ENCODE measurements around the gene CD53.
A peak's percentile ranks its signal among the peaks of the same experiment; 100 is the strongest.

Gene CD53

DNA sequence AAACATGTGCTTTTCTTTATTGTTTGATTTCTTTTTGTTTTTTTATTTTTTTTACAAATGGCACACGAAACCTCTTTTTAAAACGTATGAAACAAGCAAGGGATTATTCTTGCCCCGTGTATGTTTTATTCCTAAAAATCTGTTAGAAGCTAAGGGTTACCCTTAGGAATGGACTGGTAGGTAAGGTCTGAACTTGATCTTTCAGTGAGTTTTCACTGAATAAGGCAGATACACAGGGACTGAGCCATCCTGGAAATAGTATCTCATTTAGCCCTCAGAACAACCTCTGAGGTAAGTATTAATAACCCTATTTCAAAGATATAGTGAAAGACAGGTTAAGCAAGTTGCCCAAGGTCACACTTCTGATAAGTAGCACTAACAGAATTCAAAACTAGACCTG lies 6.0 kb downstream of the CD53 start:
- TF ChIP-seq MAX (IDR thresholded peaks at IDR 0.05; ENCODE audit: low read depth, low read length) (no peak), POLR2A (IDR thresholded peaks at IDR 0.05; ENCODE audit: extremely low read depth, insufficient read length) (no peak), CTCF (IDR thresholded peaks at IDR 0.05; ENCODE audit: low read depth, low read length) (no peak), MYC (IDR thresholded peaks at IDR 0.05; ENCODE audit: low read depth, low read length) (no peak)
- H3K4me3 ChIP-seq (ENCODE audit: low read depth, low read length): no peak overlapping the region
- DNase-seq (ENCODE audit: low read depth): no peak

DNA sequence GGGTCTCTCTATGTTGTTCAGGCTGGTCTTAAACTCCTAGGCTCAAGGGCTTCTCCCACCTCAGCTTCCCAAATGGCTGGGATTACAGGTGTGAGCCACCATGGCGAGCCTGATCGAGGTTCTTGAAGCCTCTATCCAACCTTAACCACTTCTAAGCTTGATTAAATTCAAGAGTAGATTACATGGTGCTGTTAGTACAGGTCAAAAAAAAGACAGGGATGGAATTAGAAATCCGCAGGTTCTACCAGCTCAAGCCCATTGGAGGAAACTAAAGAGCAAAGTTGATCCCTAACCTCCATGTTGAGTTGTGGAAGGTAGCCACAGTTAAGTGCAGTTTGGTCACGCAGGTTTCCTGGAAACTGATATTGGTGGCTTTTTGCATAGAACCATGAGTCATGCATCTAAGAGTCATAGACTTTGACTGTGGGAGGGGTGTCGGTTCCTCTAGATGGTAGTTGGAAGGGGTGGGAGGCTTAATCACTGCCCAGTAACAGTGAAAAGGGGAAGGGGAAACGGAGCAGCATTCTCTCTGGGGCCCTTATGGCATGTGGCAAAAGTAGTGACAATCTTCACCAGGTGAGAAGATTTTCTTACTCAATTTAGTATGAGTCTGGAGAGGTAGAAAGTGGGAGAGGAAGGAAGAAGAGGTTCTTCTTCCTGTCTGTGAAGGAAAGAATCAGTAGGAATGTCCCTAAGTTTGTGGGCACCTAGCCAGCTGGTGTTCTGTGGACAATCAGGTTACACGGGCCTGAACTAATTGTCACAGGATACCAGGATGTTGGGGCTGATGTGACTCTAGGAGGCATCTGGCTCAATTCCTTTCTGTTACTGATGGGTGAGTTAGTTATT lies 7.0 kb downstream of the CD53 start:
- TF ChIP-seq MYC (IDR thresholded peaks at IDR 0.05; ENCODE audit: low read depth, low read length) (no peak), MAX (IDR thresholded peaks at IDR 0.05; ENCODE audit: low read depth, low read length) (0 out of 2 replicates have a peak, but pooled peaks have one; percentile 22)
- peak; percentile 93 for DNase-seq (ENCODE audit: low read depth)
- no peak overlapping the region for H3K4me3 ChIP-seq (ENCODE audit: low read depth, low read length)

GRCh38 chr1:110880708-110881374 lies 7.9 kb downstream of the CD53 start:
- peak; percentile 9 for DNase-seq (ENCODE audit: low read depth)
- no peak for TF ChIP-seq MAX (IDR thresholded peaks at IDR 0.05; ENCODE audit: low read depth, low read length)
- no peak for TF ChIP-seq CTCF (IDR thresholded peaks at IDR 0.05; ENCODE audit: low read depth, low read length)
- TF ChIP-seq POLR2A (IDR thresholded peaks at IDR 0.05; ENCODE audit: extremely low read depth, insufficient read length): no peak
- TF ChIP-seq MYC (IDR thresholded peaks at IDR 0.05; ENCODE audit: low read depth, low read length): no peak
- H3K4me3 ChIP-seq (ENCODE audit: low read depth, low read length): no peak overlapping the region

DNA sequence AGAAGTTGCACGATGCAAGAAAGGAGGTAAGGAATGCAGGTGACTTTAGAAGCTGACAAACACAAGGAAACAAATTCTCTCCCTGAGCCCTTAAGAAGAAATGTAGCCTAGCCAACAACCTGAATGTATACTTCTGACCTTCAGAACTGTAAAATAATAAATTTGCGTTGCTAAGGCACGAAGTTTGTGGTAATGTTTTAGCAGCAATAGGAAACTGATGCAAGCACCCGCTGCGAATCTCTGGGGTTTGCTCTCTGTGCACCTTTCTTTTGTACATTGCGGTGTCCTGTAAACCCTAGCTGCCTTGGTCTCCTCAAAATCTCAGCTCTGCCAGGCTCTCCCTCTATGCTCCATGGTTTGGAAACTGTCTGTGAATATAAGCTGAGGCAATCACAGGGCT lies 15.1 kb downstream of the CD53 start:
- no peak for DNase-seq (ENCODE audit: low read depth)
- no peak overlapping the region for H3K4me3 ChIP-seq (ENCODE audit: low read depth, low read length)
- TF ChIP-seq MYC (IDR thresholded peaks at IDR 0.05; ENCODE audit: low read depth, low read length) (no peak), POLR2A (IDR thresholded peaks at IDR 0.05; ENCODE audit: extremely low read depth, insufficient read length) (no peak), CTCF (IDR thresholded peaks at IDR 0.05; ENCODE audit: low read depth, low read length) (no peak)

GRCh38 chr1:110888641-110889040 lies 15.7 kb downstream of the CD53 start:
- no peak for DNase-seq (ENCODE audit: low read depth)
- no peak overlapping the region for H3K4me3 ChIP-seq (ENCODE audit: low read depth, low read length)
- no peak for TF ChIP-seq POLR2A (IDR thresholded peaks at IDR 0.05; ENCODE audit: extremely low read depth, insufficient read length)
- TF ChIP-seq CTCF (IDR thresholded peaks at IDR 0.05; ENCODE audit: low read depth, low read length): no peak
- TF ChIP-seq MAX (IDR thresholded peaks at IDR 0.05; ENCODE audit: low read depth, low read length): no peak
- no peak for TF ChIP-seq MYC (IDR thresholded peaks at IDR 0.05; ENCODE audit: low read depth, low read length)

- no peak for TF ChIP-seq MAX (IDR thresholded peaks at IDR 0.05; ENCODE audit: low read depth, low read length)
- TF ChIP-seq CTCF (IDR thresholded peaks at IDR 0.05; ENCODE audit: low read depth, low read length): no peak
- TF ChIP-seq POLR2A (IDR thresholded peaks at IDR 0.05; ENCODE audit: extremely low read depth, insufficient read length): no peak
- TF ChIP-seq MYC (IDR thresholded peaks at IDR 0.05; ENCODE audit: low read depth, low read length): no peak
- no peak for DNase-seq (ENCODE audit: low read depth)
- H3K4me3 ChIP-seq (ENCODE audit: low read depth, low read length): no peak overlapping the region
Observed at GRCh38 chr1:110890474-110891196, 17.7 kb downstream of the CD53 start.
